ENCODE measurements around the gene TMIGD2. TPM values are rescaled to one million over a fixed set of nuclear protein-coding genes. Genes with fewer than 3 reads are reported as not detected.

Gene TMIGD2
- total RNA-seq, 1 experiment from 2014 or later = not detected

DNA sequence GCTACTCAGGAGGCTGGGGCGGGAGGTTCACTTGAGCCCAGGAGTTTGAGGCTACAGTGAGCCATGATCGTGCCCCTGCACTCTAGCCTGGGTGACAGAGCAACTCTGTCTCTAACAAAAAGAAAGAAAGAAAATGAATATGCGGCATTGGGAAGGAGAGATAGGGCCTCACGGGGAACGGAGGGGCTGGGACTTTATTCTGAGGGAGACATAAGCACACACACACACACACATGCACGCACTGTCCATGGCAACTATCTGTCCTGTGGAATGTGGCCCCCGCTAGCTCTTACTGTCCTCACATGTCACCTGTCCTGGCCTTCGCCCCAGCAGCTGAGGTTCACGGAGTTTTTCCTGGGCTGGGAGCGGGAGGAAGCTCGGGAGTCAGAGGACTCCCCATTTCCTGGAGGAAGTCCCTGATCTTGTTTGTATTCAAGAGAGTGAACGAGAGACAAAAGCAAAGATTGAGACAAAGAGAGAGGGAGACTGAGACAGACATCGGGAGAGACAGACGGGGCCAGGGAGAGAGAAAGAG, 35.8 kb upstream of the TMIGD2 start:
- TF ChIP-seq REST (IDR thresholded peaks at IDR 0.05; ENCODE audit: insufficient read depth in 1 of 2, low read depth in 2 of 2, low read length in 1 of 2) = no peak
- TF ChIP-seq SIN3A (IDR thresholded peaks at IDR 0.05; ENCODE audit: borderline replicate concordance, insufficient read depth, low read depth, low read length) = no peak
- TF ChIP-seq TCF7L2 (IDR thresholded peaks at IDR 0.05; ENCODE audit: low read depth, low read length) = no peak
- TF ChIP-seq CTCF (IDR thresholded peaks at IDR 0.05) = no peak
- no peak for TF ChIP-seq POLR2AphosphoS5 (IDR thresholded peaks at IDR 0.05; ENCODE audit: low read depth, low read length)
- no peaks in the 10 kb centered on the region for H3K9me3 ChIP-seq (ENCODE audit: control insufficient read depth, insufficient read depth, low read depth, low read length)
- POLR2A ChIA-PET = no interaction called here
- peaks cover 4% of the 10 kb centered on the region for H3K4me1 ChIP-seq (ENCODE audit: control insufficient read depth, insufficient read depth, low read length)
- intact Hi-C loops (cut with micrococcal nuclease; ENCODE audit: unreplicated experiment) = no loop called here
- H3K27ac ChIP-seq (ENCODE audit: low read length) = peak overlapping the region; percentile 72; the same call in 1 of the 2 replicates
- no TSS peak for BruUV-seq (replicated peaks)
- CTCF ChIA-PET = interaction anchor here (1.5 kb wide), 1 partner anchor 71 kb away, joined by 11 read pairs; no protein-coding TSS in a partner anchor
- ATAC-seq (no peak), DNase-seq (ENCODE audit: low read depth, low spot score) (no peak)
- H3K27me3 ChIP-seq (ENCODE audit: control insufficient read depth, insufficient read depth, low read length) = no peaks in the 10 kb centered on the region
- in situ Hi-C loops (cut with HindIII; ENCODE audit: low pct_unique_long_range_greater_than_20kb, low sequenced_read_pairs) = no loop called here
- H3K4me3 ChIP-seq (ENCODE audit: low read depth in 2 of 2, low read length in 2 of 2) = peak overlapping the region; percentile 38 to 67
- H3K36me3 ChIP-seq (ENCODE audit: control insufficient read depth, insufficient read depth, low read length) = no peaks in the 10 kb centered on the region

- H3K27me3 ChIP-seq (ENCODE audit: control insufficient read depth, insufficient read depth, low read length) = no peaks in the 10 kb centered on the region
- no peak for ATAC-seq
- POLR2A ChIA-PET = no interaction called here
Measured at GRCh38 chr19:4334929-4335570, 32.9 kb upstream of the TMIGD2 start.

More at GRCh38 chr19:4334929-4335570, 32.9 kb upstream of the TMIGD2 start:
- no peaks in the 10 kb centered on the region for H3K36me3 ChIP-seq (ENCODE audit: control insufficient read depth, insufficient read depth, low read length)
- DNase-seq (ENCODE audit: low read depth, low spot score) = no peak
- TF ChIP-seq TCF7L2 (IDR thresholded peaks at IDR 0.05; ENCODE audit: low read depth, low read length) = no peak
- no peak for TF ChIP-seq CTCF (IDR thresholded peaks at IDR 0.05)
- TF ChIP-seq SIN3A (IDR thresholded peaks at IDR 0.05; ENCODE audit: borderline replicate concordance, insufficient read depth, low read depth, low read length) = no peak
- TF ChIP-seq POLR2AphosphoS5 (IDR thresholded peaks at IDR 0.05; ENCODE audit: low read depth, low read length) = no peak
- no peak overlapping the region for H3K4me3 ChIP-seq (ENCODE audit: low read depth in 2 of 2, low read length in 2 of 2)
- H3K4me1 ChIP-seq (ENCODE audit: control insufficient read depth, insufficient read depth, low read length) = no peaks in the 10 kb centered on the region
- in situ Hi-C loops (cut with HindIII; ENCODE audit: low pct_unique_long_range_greater_than_20kb, low sequenced_read_pairs) = no loop called here
- CTCF ChIA-PET = no interaction called here
- intact Hi-C loops (cut with micrococcal nuclease; ENCODE audit: unreplicated experiment) = no loop called here
- BruUV-seq (replicated peaks) = no TSS peak
- no peak overlapping the region for H3K27ac ChIP-seq (ENCODE audit: low read length)
- H3K9me3 ChIP-seq (ENCODE audit: control insufficient read depth, insufficient read depth, low read depth, low read length) = no peaks in the 10 kb centered on the region
